ENCODE data around the gene MGAT5B.

GRCh38 chr17:76957678-76958464 is 89.7 kb downstream of the MGAT5B start:
- TF ChIP-seq CTCF (conservative IDR thresholded peaks at IDR 0.05; ENCODE audit: low read depth in 2 of 2): no peak
- no peak for TF ChIP-seq POLR2AphosphoS5 (IDR thresholded peaks at IDR 0.05; ENCODE audit: low read depth)
- no peak for TF ChIP-seq REST (IDR thresholded peaks at IDR 0.05; ENCODE audit: unreplicated experiment)
- TF ChIP-seq JUNB (IDR thresholded peaks at IDR 0.05; ENCODE audit: unreplicated experiment): no peak
- no peak for TF ChIP-seq ETS1 (IDR thresholded peaks at IDR 0.05)
